Gastroesophageal sphincter (tissue), 3 donors: ENCODE measurements around the gene BRIX1.

Source experiments
- CTCF ChIP-seq, 4 experiments: fragments of 200-600 bp in 2 of 4; fragments of 450-650 bp in 2 of 4; sonication (generic) in 1 of 4; IDR thresholded peaks; one replicate each; pipeline ENCODE4 v1.5.1; 2017 to 2019; ENCODE audit warnings: antibody characterized with exemption in 4 of 4, mild to moderate bottlenecking in 2 of 4, moderate library complexity in 2 of 4
- POLR2A ChIP-seq, 2 donors: fragments of 450-650 bp; IDR thresholded peaks; one replicate each; pipeline ENCODE4 v1.6.1; 2017; ENCODE audit warnings: antibody characterized with exemption in 2 of 2, mild to moderate bottlenecking in 2 of 2, moderate library complexity in 1 of 2
- POLR2AphosphoS5 ChIP-seq: sonication (generic); formaldehyde crosslinking; IDR thresholded peaks from one replicate; pipeline ENCODE4 v1.6.1; 2017; ENCODE audit warnings: antibody characterized with exemption

- TF ChIP-seq CTCF (IDR thresholded peaks at IDR 0.05) (no peak), POLR2A (IDR thresholded peaks at IDR 0.05) (no peak), POLR2AphosphoS5 (no peak)
These were observed 46.3 kb upstream of the BRIX1 start for GRCh38 chr5:34869256-34869655.
